NB4 (cell line): ENCODE data around the gene GSTT4.

Experiments used
- DNase-seq: peaks from one replicate; pipeline ENCODE4 v3.0.0; 2010; ENCODE audit warnings: low read depth
- H3K4me3 ChIP-seq: one replicate; pipeline ENCODE4 v1.5.1; 2011; ENCODE audit warnings: mild to moderate bottlenecking, low read depth, low read length, moderate library complexity
- CTCF ChIP-seq: IDR thresholded peaks from one replicate; pipeline ENCODE4 v1.5.1; 2012; ENCODE audit warnings: low read depth, low read length
- MAX ChIP-seq: IDR thresholded peaks from 2 replicates; pipeline ENCODE4 v1.6.1; 2011; ENCODE audit warnings: low read depth, low read length
- MYC ChIP-seq: IDR thresholded peaks from 2 replicates; pipeline ENCODE4 v1.6.1; 2011; ENCODE audit warnings: low read depth, low read length
- POLR2A ChIP-seq: IDR thresholded peaks from 2 replicates; pipeline ENCODE4 v1.6.1; 2011; ENCODE audit warnings: mild to moderate bottlenecking; ENCODE audit not compliant: insufficient read length; ENCODE audit errors: extremely low read depth

Gene GSTT4

GRCh38 chr22:24028533-24028932 lies 23.3 kb upstream of the GSTT4 start:
- H3K4me3 ChIP-seq: no peak overlapping the region
- TF ChIP-seq POLR2A (no peak), MYC (no peak), CTCF (no peak), MAX (no peak)
- no peak for DNase-seq

- TF ChIP-seq MAX: no peak
- no peak for TF ChIP-seq CTCF
- no peak for TF ChIP-seq POLR2A
- no peak for TF ChIP-seq MYC
- no peak overlapping the region for H3K4me3 ChIP-seq
- no peak for DNase-seq
Observed at GRCh38 chr22:24027991-24028390, 22.7 kb upstream of the GSTT4 start.

- DNase-seq: no peak
- H3K4me3 ChIP-seq: no peak overlapping the region
- TF ChIP-seq POLR2A (no peak), CTCF (no peak), MYC (no peak), MAX (no peak)
Observed at GRCh38 chr22:24027389-24027975, 22.2 kb upstream of the GSTT4 start.

GRCh38 chr22:24026733-24027132 lies 21.5 kb upstream of the GSTT4 start:
- TF ChIP-seq CTCF (no peak), MAX (no peak), MYC (no peak), POLR2A (no peak)
- DNase-seq: no peak
- no peak overlapping the region for H3K4me3 ChIP-seq

- no peak for DNase-seq
- TF ChIP-seq POLR2A: no peak
- no peak overlapping the region for H3K4me3 ChIP-seq
Observed at GRCh38 chr22:24026056-24026455, 20.8 kb upstream of the GSTT4 start.

GRCh38 chr22:24025475-24025874 lies 20.2 kb upstream of the GSTT4 start:
- no peak overlapping the region for H3K4me3 ChIP-seq
- TF ChIP-seq MYC: no peak
- no peak for TF ChIP-seq MAX
- no peak for TF ChIP-seq CTCF
- no peak for TF ChIP-seq POLR2A
- DNase-seq: no peak
